Dermis blood vessel endothelial cell (primary cell): ENCODE results near the gene DNLZ. TPM values are rescaled to one million over a fixed set of nuclear protein-coding genes. Genes with fewer than 3 reads are reported as not detected.

Experiments
- DNase-seq: peaks from one replicate; pipeline ENCODE4 v3.0.0; 2010
- total RNA-seq: library from RNA; depleted of rRNA; stranded (reverse); fragments of >200 nt; gene quantifications from 2 replicates; pipeline ENCODE4 v1.2.3, GENCODE V29; 2014

The DNLZ gene
- total RNA-seq, 1 donor from 2014 or later = 34.5 TPM

DNA sequence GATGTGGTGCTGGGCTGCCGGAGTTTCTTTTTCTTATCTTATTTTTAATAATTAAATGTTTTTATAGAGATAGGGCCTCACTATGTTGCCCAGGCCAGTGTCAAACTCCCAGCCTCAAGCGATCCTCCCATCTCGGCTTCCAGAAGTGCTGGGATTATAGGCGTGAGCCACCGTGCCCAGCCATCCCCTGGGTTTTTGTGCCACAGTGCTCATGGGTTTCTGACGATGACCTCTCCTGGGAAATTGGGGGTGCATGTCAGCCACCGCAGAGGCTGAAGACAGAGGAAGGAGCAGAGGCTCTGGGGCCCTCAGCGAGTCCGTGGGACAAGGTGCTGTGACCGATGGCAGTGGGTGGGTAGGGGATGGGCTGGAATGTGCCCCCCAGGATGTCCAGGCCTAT is 21.8 kb downstream of the DNLZ start:
- DNase-seq = no peak

DNA sequence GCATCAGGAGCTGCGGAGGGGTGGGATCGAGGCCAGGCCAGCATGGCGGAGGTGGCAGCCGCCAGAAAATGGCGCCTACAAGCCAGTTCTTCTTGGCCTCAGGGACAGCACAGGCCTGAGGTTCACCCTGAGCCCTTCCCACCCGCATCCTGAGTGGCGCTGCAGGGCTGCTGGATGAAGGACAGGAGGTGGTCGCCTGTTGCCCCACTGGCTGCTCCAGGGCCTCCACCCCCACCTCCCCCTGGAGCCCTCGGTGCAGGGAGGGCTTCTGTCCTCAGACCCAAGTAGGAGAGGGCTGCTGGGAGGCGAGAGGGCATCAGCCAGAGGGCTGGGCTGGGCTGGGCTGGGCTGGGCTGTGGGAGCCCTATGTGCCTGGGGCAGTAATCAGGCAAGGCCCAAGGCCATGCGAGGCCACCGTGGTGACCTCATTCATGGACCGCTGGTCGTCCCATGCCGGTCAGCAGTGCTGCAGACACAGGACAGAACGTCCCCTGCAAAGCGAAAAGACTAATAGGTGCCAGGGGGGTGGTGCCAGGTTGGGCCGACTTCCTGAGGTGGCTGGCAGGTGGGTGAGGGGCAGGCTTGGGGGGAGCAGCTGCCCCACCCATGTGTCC is 22.4 kb downstream of the DNLZ start:
- no peak for DNase-seq

DNA sequence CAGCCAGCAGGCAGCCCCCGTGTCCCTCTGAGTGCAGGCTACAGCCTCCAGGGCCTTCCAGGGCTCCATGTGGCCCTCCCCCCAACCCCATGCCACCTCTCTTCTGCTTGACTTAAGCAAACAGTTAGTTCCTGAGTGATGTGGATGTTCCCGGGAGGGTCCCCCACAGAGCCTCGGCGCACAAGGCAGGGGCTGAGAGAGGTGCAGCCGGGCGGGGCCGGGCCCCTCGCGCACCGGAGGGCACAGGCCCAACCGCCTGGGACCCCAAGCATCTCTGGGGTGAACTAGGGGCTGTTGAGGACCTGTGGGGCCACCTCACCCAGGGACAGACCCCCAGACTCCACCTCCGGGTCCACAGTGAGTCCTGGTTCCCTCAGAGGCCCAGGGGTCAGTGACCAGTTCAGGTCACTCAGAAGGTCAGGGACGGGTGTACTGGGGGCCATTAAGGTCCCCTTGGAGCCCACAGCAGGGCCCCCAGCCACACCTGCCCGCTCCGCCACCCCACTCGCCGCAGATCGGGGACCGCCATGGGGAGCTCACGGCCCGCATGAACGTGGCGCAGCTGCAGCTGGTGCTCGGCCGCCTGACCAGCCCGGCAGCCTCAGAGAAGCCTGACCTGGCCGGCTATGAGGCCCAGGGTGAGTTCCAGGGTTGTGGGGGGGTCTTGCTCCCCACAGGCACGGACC is 23.0 kb downstream of the DNLZ start:
- no peak for DNase-seq

DNA sequence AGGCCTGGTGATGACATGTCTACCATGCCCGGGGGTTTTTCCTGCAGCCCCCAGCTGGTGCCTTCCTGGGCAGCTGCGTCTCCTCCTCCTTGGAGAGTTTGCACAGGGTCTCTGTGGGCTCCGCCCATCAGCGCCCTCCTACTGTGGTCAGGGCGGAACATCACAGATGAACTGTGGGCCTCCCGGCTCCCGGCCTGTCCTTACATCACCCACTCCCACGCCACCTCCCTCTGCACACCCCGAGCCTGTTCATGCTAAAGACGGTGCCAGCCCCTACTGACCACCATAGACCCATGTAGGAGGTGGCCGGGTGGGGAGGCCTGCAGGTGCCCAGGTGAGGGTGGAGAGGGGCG is 23.6 kb downstream of the DNLZ start:
- no peak for DNase-seq

DNA sequence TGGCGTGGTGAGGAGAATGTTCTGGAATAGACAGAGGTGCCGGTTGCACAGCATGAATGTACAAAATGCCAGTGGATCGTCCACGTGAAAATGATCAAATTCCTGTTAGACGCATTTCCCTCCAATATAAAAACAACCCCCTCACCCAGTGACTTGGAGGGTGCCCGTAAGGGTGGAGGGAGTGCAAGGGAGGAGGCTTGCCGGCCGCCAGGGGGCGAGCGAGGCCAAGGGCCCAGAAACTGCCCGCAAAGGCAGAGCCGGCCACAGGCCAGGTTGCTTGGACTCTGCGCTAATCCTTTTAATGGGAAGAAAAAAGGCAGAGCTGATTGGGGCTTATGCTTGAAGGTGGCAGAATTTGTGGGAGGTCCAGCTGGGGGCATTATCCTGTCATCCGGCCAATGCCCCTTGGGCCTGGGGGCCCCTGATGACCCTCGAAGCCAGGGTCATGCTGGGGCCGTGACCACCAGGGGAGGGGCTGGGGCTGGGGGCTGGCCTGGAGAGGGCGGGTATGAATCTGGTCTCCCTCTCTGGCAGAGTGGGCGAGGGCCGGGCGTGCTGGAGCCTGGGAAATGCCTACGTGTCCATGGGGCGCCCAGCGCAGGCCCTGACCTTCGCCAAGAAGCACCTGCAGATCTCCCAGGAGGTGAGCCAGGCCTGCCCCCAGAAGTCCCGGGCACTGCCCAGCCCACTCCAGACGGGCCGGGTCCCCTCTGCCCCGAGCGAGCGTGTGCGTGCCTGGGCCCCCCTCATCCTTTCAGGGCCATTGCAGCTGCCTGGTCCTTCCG is 24.2 kb downstream of the DNLZ start:
- peak; percentile 83 for DNase-seq

DNA sequence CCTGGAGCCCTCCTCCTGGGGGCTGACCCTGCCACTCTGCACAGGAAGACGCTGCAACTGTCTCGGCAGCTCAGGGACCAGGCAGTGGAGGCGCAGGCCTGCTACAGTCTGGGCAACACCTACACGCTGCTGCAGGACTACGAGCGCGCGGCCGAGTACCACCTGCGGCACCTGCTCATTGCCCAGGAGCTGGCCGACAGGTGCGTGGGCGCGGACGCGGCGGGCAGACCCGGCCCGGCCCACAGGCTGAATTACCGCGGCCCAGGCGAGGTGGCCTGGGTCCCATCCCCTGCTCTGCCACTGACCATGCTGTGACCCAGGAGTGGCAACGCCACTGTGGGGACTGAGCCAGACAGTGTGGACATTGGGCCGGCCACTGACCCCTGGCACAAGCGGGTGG is 25.0 kb downstream of the DNLZ start:
- no peak for DNase-seq

DNA sequence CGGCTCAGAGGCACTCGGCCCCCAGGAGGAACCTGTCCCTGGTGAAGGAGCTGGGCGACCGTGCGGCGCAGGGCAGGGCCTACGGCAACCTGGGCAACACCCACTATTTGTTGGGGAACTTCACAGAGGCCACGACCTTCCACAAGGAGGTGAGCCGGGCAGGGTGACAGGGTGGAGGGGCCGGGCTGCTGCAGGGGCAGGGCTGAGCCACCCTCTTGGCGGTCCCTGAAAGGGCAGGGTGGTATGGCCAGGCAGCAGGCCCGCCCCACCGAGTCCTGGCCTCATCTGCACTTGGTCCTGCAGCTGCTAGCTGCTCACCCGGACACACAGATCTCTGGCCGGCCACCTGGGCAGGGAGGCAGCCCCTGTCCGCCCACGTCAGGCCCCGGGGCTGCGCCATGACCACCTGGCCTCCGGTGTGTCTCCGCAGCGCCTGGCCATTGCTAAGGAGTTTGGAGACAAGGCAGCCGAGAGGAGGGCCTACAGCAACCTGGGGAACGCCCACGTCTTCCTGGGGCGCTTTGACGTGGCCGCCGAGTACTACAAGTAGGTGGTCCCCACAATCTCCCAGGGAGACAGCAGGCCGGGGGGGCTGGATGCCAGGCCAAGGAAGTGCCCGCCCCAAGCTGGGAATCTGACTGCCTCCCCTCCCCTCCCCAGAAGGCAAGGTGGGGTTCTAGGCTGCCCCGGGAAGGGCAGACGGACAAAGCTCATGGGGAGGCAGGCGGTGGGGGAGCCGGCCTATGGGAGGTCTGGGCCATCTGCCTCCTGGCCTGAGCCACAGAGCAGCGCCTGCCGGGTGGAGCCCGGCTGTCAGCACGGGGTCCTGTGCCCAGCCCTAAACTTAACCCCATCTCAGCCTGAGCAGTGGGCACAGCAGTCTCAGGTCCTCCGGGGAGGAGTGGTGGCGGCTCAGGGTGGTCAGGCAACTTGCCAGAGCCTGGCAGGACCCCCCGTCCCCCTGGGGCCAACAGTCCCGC is 25.8 kb downstream of the DNLZ start:
- no peak for DNase-seq

DNA sequence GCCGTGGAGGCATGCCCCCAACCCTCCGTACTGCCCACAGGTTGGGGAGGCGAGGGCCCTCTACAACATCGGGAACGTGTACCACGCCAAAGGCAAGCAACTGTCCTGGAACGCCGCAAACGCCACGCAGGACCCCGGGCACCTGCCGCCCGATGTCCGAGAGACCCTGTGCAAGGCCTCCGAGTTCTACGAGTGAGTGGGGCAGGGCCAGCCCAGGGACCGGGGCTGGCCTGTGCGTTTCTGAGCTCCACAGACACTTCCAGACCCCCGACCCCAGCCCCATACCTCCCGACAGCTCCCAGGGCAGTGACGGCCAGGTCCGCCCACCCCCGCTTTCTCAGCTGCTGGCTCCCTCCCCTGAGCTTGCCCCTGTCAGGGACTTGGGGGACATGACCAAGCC is 26.7 kb downstream of the DNLZ start:
- DNase-seq = no peak

DNA sequence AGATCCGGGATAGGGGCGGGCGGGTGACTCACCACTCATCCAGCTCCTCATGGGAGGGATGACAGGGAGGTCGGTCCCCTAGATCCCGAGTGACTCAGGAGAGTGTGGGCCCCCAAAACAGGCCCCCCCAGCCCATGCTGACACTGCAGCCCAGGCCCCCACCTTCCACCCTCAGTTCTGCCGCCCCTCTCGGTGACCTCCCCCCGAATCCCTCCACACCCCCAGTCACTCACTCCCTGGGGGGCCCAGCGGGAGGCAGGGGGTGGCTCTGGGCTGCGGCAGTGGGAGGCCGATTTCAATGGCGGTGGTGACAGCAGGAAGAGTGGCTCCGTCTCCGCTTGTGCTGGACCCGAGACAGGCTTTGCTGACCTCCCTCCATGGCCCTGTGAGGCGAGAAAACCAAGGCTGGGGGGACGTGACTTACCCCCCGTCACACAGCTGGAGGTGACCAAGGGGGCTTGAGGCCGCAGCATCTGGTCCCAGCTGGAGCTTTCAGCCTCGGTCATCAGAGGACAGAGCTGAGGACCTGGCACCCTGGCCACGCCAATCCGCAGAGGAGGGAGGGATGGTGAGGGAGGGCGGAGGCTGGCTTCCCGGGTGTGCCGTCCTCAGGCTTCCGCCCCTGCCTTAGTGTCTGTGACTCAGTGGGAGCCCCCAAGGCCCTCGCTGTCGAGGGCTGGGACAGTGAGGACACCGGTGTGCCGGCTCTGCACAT is 27.2 kb downstream of the DNLZ start:
- DNase-seq = no peak

DNA sequence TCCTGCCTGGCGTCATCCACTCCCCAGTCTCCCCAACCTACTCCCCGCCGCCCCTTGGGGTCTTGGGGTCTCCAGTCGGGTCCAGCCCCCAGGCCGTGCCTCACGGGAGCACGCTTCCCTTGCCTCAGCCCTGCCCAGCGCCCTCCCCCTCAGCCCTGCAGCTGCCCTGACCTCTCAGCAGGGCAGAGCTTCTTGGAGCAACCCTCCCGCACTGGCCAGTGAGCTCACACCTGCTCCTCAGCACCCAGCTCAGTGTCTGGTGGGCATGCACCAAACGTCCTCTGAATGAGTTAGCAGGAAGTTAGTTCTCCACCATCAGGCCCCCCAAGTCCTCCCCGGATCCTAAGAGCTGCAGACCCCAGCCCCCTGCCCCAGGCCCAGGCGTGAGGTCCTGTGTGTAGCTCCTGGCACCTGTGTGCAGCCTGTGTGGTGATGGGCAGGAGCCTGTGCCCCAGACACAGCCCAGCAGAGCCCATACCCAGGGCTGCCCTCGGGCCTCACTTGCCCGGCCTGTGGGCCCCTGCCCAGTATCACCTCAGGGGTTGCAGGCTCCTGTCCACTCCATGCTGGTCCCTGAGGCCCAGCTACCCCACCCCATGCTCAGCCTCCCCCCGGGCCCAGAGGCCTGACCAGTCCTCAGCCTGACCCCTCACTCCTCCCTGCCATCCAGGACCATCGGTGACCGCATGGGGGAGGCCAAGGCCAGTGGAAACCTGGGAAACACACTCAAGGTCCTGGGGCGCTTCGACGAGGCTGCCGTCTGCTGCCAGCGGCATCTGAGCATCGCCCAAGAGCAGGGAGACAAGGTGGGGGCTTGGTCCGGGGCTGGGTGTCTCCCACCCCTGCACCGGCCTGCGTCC is 28.0 kb downstream of the DNLZ start:
- DNase-seq = no peak

DNA sequence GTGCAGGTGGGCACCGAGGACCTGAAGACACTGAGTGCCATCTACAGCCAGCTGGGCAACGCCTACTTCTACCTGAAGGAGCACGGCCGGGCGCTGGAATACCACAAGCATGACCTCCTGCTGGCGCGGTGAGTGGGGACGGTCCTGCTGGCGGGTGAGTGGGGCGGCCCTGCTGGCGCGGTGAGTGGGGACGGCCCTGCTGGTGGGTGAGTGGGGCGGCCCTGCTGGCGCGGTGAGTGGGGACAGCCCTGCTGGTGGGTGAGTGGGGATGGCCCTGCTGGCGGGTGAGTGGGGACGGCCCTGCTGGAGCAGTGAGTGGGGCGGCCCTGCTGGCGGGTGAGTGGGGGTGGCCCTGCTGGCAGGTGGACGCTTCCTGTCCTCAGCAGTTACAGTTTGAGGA is 29.0 kb downstream of the DNLZ start:
- DNase-seq = no peak

DNA sequence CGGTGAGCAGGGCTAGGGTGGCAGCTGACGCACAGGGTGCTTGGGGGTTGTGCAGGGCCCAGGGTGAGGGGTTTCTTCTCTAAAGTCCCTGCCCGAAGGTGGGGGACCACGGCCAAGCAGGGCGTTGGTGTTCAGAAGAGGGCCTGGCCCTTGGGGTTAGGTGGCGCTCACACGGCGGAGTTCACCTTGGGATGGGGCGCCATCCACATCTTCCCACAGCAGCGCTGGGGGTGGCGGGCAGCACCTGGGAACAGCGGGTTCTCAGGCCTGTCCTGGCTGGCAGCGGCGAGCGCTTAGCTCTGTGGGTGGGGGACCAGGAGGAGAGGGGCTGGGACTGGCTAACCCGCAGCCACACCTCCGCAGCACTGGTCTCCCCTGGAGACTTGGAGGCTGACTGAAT is 30.1 kb downstream of the DNLZ start:
- DNase-seq = no peak

DNA sequence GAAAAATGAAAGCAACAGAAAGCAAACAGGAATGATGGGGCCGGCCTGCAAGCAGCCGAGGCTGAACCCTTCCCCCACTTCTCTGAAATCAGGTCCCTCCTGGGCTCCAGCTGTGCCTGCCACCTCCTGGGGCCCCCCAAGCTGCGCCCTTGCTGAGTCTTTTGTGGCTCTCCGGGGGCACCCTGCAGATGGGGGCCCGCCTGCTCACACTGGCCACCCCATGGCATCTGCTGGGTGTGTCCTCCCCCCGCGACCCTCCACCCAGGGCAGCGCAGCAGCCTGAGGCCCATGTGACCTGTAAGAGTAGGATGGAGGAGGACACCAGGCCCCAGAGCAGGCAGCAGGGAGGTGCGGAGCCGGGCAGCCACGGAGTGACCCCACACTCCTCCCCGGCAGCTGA is 30.5 kb downstream of the DNLZ start:
- no peak for DNase-seq

DNA sequence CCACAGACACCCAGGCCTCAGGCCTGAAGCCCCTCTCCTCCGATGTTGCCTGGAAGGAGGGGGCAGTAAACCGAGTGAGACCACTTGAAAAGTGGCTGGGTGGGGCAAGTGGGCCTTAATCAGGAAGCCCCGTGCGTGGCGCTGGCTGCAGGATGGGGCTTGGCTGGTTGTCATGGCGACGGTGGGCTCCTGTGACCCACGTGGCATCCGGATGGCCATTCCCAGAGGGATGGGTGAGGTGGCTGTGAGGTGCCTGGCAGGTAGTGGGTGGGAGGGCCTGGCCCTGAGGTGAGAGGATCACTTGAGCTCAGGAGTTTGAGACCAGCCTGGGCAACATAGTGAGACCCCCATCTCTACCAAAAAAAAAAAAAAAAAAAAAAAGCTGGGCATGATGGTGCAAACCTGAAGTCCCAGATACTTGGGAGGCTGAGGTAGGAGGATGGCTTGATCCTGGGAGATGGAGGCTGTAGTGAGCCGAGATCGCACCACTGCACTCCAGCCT is 31.0 kb downstream of the DNLZ start:
- DNase-seq = no peak

DNA sequence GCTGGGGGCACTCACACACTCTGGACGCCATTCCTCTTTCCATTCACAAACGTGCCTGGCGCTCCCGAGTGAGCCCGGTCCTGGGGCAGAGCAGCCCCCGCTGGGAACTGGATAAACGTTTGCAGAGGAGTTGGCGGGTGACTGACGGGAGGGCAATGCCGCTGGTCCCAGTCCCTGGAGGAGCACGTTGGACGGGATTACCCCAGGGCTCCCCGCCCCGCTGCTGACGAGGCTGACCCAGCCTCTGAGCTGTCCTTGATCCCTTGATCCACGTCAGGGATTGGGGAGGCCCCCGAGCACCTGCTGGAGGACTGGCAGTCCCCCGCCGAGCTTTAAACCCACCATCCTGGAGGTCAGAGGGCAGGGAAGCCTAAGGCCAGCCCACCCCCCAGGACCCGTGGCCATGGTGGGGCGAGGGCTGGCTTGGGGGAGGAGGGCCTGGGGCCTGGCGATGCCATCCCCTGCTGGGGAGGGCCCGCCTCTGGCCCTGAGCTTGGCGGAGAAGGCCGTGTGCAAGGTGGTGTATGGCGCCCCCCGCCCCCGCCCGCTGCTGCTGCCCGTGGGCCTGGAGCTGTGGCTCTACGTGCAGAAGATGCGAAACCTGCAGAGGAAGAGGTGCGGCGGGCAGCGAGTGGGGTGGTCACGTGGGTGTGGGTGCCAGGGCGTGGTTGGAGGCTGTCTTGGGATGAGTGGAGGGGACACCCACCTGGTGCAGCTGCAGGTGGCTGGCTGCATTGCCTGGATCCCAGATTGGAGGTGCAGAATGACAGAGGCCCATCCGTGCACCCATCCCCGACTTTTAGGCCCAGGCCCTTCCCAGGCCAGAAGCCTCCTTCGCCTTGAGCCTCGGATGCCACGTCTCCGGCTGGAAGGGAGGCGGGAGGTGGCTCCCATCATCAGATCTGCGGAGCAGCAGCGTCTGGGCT is 31.7 kb downstream of the DNLZ start:
- no peak for DNase-seq

DNA sequence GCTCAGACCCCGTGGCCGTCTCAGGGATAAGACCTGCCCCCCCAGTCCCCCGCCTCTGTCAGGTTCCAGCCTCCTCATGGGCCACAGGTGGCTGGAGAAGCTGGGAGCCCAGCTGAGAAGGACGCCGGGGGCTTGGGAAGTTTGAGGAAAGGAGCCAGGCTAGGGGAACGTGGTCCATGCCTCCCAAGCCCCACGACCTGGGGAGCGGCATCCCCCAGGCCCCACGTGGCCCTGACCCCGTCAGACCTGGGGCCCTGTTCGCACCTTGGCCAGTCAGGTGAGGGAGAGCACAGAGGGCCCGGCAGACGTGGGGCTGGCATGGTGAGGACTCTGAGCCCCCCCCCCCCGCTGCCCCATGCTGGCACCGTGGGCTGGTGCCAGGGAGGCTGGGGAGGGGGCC is 32.5 kb downstream of the DNLZ start:
- DNase-seq = no peak

DNA sequence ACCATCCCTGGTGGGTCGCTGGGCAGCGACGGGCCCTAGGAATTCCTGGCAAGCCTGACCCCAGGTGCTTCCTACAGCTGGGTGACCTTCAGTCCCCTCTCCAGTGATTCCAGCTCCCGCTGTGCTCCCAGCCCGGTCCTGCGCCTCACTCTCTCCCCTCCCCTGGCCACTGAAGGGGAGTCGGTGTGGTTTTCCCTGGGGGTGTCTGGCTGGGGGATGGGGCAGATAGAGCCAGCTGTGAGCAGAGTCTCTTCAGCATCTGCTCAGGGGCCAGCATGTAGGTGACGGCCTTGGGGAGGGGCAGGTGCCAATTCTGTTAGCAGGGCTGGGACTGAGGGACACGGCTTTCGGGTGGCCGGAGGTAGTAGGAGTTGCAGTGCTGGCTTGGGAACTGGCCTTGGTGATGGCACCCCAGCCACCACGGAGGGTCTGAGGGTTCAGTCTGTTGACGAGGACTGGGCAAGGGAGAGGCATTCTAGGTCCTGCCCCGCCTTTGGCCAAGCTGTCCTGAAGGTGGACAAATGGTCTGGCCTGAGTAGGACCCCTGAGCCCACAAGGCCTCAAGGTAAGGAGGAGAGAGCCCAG is 33.0 kb downstream of the DNLZ start:
- DNase-seq = peak; percentile 46

DNA sequence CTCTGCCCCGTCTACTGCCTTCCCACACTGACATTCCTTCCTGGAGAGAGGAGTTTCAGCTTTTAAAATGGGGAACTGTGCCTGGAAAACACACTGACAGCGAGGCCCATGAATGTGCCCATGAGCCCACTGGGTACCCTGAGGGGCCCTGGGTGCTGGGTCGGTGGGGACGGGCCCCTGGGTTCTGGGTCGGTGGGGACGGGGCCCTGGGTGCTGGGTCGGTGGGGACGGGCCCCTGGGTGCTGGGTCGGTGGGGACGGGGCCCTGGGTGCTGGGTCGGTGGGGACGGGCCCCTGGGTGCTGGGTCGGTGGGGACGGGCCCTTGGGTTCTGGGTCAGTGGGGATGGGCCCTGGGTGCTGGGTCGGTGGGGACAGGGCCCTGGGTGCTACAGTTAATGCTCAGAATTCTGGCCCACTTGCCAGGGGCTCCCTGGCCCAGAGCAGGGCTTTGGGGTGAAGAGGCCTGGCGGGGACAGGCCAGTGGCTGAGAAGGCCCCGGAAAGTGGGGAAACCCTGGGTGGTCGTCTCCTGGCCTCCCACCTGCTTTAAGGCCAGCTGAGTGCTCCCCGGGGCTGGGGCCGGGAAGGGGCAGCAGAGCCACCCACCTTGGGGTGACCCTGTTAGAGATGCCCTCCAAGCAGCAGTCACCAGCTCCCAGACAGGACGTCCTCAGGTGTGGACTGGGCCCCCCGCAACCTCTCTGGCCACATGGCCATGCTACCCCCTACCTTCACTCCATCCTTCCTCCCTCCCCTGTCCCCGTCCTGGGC is 33.7 kb downstream of the DNLZ start:
- DNase-seq = no peak

DNA sequence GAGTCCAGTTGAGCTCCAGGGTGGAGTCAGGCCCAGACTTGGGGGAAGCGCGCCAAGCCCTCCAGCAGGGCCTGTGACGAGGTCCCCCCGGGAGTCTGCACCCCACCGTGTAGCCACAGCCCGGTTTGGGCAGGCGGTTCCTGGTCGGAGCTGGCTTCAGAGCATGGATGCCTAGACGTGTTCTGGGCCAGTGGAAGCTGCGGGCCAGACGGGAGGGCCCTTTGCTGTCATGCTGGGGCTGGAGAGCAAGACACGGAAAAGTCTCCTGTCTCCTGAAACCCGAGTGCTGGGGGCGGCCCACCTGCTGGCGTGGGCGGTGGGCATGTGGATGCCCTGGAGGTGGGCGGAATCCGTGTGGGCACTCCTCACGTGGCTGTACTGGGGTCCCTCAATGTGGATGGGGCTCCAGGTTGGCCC is 34.3 kb downstream of the DNLZ start:
- DNase-seq = no peak
